Measurements from ENCODE around the gene TMEM203. TPM values are rescaled to one million over a fixed set of nuclear protein-coding genes. Genes with fewer than 3 reads are reported as not detected.

Gene TMEM203
- total and polyA plus RNA-seq, 2 experiments from 2014 or later, result 32.7 to 53.4 TPM

- ATAC-seq (no peak), DNase-seq (ENCODE audit: low spot score) (peak; percentile 6)
- H3K4me3 Mint-ChIP-seq, result no peak overlapping the region; the same call in 2 of the 3 replicates
- Histone ChIP-seq H3K9me2 (ENCODE audit: insufficient read depth) (no peaks in the 10 kb centered on the region), H3K4me2 (peak overlapping the region; percentile 82; the same call in 1 of the 2 replicates), H4K20me1 (replicated peaks; ENCODE audit: insufficient read depth) (no peaks in the 10 kb centered on the region), H3K27ac (ENCODE audit: low read depth) (no peak overlapping the region), H2AFZ (no peak overlapping the region), H3K36me3 (ENCODE audit: insufficient read depth) (no peaks in the 10 kb centered on the region), H3K4me1 (ENCODE audit: insufficient read depth) (no peaks in the 10 kb centered on the region; the same call in 1 of the 2 replicates), H3K4me3 (peak overlapping the region; percentile 55; the same call in 1 of the 2 replicates), H3F3A (replicated peaks; ENCODE audit: low read depth) (no peaks in the 10 kb centered on the region), H3K79me2 (replicated peaks; ENCODE audit: insufficient read depth) (no peaks in the 10 kb centered on the region), H3K27me3 (ENCODE audit: insufficient read depth) (peaks cover 61% of the 10 kb centered on the region)
- H3K27me3 Mint-ChIP-seq (ENCODE audit: insufficient read depth, low read depth, poor library complexity), result peaks cover 54% of the 10 kb centered on the region
- no peak overlapping the region for H3K27ac Mint-ChIP-seq
- peaks cover 5% of the 10 kb centered on the region; the same call in 2 of the 3 replicates for H3K4me1 Mint-ChIP-seq
- no peaks in the 10 kb centered on the region for H3K9me3 Mint-ChIP-seq
- no peaks in the 10 kb centered on the region for H3K36me3 Mint-ChIP-seq (ENCODE audit: low read depth)
- TF ChIP-seq, protein P1, sequence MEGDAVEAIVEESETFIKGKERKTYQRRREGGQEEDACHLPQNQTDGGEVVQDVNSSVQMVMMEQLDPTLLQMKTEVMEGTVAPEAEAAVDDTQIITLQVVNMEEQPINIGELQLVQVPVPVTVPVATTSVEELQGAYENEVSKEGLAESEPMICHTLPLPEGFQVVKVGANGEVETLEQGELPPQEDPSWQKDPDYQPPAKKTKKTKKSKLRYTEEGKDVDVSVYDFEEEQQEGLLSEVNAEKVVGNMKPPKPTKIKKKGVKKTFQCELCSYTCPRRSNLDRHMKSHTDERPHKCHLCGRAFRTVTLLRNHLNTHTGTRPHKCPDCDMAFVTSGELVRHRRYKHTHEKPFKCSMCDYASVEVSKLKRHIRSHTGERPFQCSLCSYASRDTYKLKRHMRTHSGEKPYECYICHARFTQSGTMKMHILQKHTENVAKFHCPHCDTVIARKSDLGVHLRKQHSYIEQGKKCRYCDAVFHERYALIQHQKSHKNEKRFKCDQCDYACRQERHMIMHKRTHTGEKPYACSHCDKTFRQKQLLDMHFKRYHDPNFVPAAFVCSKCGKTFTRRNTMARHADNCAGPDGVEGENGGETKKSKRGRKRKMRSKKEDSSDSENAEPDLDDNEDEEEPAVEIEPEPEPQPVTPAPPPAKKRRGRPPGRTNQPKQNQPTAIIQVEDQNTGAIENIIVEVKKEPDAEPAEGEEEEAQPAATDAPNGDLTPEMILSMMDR (conservative IDR thresholded peaks at IDR 0.05; ENCODE audit: low read depth in 2 of 2), result no peak
- TF ChIP-seq ZNF114 (CRISPR knock-in tag; IDR thresholded peaks at IDR 0.05), result no peak
- TF ChIP-seq EZH2phosphoT487 (IDR thresholded peaks at IDR 0.05; ENCODE audit: unreplicated experiment), result no peak
- TF ChIP-seq JUNB (IDR thresholded peaks at IDR 0.05; ENCODE audit: unreplicated experiment), result no peak
- TF ChIP-seq, protein P2, sequence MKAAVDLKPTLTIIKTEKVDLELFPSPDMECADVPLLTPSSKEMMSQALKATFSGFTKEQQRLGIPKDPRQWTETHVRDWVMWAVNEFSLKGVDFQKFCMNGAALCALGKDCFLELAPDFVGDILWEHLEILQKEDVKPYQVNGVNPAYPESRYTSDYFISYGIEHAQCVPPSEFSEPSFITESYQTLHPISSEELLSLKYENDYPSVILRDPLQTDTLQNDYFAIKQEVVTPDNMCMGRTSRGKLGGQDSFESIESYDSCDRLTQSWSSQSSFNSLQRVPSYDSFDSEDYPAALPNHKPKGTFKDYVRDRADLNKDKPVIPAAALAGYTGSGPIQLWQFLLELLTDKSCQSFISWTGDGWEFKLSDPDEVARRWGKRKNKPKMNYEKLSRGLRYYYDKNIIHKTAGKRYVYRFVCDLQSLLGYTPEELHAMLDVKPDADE (IDR thresholded peaks at IDR 0.05), result no peak
- TF ChIP-seq NANOG (IDR thresholded peaks at IDR 0.05; ENCODE audit: borderline replicate concordance), result no peak
- no peak for TF ChIP-seq ZNF331 (CRISPR knock-in tag; IDR thresholded peaks at IDR 0.05; ENCODE audit: low read depth)
- TF ChIP-seq POLR2AphosphoS5 (IDR thresholded peaks at IDR 0.05; ENCODE audit: low read depth), result no peak
- no peak for TF ChIP-seq EZH2 (IDR thresholded peaks at IDR 0.05; ENCODE audit: low read depth, unreplicated experiment)
- TF ChIP-seq STAT1 (IDR thresholded peaks at IDR 0.05; ENCODE audit: unreplicated experiment), result no peak
- TF ChIP-seq, protein P3, sequence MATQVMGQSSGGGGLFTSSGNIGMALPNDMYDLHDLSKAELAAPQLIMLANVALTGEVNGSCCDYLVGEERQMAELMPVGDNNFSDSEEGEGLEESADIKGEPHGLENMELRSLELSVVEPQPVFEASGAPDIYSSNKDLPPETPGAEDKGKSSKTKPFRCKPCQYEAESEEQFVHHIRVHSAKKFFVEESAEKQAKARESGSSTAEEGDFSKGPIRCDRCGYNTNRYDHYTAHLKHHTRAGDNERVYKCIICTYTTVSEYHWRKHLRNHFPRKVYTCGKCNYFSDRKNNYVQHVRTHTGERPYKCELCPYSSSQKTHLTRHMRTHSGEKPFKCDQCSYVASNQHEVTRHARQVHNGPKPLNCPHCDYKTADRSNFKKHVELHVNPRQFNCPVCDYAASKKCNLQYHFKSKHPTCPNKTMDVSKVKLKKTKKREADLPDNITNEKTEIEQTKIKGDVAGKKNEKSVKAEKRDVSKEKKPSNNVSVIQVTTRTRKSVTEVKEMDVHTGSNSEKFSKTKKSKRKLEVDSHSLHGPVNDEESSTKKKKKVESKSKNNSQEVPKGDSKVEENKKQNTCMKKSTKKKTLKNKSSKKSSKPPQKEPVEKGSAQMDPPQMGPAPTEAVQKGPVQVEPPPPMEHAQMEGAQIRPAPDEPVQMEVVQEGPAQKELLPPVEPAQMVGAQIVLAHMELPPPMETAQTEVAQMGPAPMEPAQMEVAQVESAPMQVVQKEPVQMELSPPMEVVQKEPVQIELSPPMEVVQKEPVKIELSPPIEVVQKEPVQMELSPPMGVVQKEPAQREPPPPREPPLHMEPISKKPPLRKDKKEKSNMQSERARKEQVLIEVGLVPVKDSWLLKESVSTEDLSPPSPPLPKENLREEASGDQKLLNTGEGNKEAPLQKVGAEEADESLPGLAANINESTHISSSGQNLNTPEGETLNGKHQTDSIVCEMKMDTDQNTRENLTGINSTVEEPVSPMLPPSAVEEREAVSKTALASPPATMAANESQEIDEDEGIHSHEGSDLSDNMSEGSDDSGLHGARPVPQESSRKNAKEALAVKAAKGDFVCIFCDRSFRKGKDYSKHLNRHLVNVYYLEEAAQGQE (IDR thresholded peaks at IDR 0.05; ENCODE audit: unreplicated experiment), result no peak
- TF ChIP-seq, protein P4, sequence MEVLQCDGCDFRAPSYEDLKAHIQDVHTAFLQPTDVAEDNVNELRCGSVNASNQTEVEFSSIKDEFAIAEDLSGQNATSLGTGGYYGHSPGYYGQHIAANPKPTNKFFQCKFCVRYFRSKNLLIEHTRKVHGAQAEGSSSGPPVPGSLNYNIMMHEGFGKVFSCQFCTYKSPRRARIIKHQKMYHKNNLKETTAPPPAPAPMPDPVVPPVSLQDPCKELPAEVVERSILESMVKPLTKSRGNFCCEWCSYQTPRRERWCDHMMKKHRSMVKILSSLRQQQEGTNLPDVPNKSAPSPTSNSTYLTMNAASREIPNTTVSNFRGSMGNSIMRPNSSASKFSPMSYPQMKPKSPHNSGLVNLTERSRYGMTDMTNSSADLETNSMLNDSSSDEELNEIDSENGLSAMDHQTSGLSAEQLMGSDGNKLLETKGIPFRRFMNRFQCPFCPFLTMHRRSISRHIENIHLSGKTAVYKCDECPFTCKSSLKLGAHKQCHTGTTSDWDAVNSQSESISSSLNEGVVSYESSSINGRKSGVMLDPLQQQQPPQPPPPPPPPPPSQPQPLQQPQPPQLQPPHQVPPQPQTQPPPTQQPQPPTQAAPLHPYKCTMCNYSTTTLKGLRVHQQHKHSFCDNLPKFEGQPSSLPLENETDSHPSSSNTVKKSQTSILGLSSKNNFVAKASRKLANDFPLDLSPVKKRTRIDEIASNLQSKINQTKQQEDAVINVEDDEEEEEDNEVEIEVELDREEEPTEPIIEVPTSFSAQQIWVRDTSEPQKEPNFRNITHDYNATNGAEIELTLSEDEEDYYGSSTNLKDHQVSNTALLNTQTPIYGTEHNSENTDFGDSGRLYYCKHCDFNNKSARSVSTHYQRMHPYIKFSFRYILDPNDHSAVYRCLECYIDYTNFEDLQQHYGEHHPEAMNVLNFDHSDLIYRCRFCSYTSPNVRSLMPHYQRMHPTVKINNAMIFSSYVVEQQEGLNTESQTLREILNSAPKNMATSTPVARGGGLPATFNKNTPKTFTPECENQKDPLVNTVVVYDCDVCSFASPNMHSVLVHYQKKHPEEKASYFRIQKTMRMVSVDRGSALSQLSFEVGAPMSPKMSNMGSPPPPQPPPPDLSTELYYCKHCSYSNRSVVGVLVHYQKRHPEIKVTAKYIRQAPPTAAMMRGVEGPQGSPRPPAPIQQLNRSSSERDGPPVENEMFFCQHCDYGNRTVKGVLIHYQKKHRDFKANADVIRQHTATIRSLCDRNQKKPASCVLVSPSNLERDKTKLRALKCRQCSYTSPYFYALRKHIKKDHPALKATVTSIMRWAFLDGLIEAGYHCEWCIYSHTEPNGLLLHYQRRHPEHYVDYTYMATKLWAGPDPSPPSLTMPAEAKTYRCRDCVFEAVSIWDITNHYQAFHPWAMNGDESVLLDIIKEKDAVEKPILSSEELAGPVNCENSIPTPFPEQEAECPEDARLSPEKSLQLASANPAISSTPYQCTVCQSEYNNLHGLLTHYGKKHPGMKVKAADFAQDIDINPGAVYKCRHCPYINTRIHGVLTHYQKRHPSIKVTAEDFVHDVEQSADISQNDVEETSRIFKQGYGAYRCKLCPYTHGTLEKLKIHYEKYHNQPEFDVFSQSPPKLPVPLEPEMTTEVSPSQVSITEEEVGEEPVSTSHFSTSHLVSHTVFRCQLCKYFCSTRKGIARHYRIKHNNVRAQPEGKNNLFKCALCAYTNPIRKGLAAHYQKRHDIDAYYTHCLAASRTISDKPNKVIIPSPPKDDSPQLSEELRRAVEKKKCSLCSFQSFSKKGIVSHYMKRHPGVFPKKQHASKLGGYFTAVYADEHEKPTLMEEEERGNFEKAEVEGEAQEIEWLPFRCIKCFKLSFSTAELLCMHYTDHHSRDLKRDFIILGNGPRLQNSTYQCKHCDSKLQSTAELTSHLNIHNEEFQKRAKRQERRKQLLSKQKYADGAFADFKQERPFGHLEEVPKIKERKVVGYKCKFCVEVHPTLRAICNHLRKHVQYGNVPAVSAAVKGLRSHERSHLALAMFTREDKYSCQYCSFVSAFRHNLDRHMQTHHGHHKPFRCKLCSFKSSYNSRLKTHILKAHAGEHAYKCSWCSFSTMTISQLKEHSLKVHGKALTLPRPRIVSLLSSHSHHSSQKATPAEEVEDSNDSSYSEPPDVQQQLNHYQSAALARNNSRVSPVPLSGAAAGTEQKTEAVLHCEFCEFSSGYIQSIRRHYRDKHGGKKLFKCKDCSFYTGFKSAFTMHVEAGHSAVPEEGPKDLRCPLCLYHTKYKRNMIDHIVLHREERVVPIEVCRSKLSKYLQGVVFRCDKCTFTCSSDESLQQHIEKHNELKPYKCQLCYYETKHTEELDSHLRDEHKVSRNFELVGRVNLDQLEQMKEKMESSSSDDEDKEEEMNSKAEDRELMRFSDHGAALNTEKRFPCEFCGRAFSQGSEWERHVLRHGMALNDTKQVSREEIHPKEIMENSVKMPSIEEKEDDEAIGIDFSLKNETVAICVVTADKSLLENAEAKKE (CRISPR knock-in tag; IDR thresholded peaks at IDR 0.05), result no peak
Observed at GRCh38 chr9:137170486-137171148, 34.8 kb downstream of the TMEM203 start.
